Neutrophil (primary cell): ENCODE measurements around the gene SERBP1.

ENCODE experiments used
- H3K27ac ChIP-seq: fragments of 200-600 bp; sonication (generic); 2 replicates; pipeline ENCODE4 v1.5.1; 2016; ENCODE audit warnings: mild to moderate bottlenecking, moderate library complexity
- H3K27me3 ChIP-seq: fragments of 200-600 bp; sonication (generic); 2 replicates; pipeline ENCODE4 v1.6.0; 2016; ENCODE audit warnings: mild to moderate bottlenecking
- H3K36me3 ChIP-seq: fragments of 200-600 bp; sonication (generic); 2 replicates; pipeline ENCODE4 v1.5.1; 2017
- H3K4me1 ChIP-seq, 2 experiments: fragments of 200-600 bp in 1 of 2; sonication (generic) in 1 of 2; 1 replicate in 1 of 2; 2 replicates in 1 of 2; pipeline versions ENCODE4 v1.5.1 to v1.6.1; 2013 to 2016; ENCODE audit warnings: low read depth in 1 of 2, low read length in 1 of 2, mild to moderate bottlenecking in 1 of 2, moderate library complexity in 1 of 2; ENCODE audit not compliant: control insufficient read depth in 1 of 2, insufficient read depth in 1 of 2
- H3K4me3 ChIP-seq, 2 experiments: fragments of 200-600 bp in 1 of 2; sonication (generic) in 1 of 2; 1 replicate in 1 of 2; 2 replicates in 1 of 2; pipeline ENCODE4 v1.5.1; 2013 to 2016; ENCODE audit warnings: low read depth in 1 of 2, low read length in 1 of 2, mild to moderate bottlenecking in 1 of 2, moderate library complexity in 1 of 2
- H3K9me3 ChIP-seq: fragments of 200-600 bp; sonication (generic); 2 replicates; pipeline ENCODE4 v1.5.1; 2016
- CTCF ChIP-seq: fragments of 200-600 bp; sonication (generic); IDR thresholded peaks from 2 replicates; pipeline ENCODE4 v1.5.1; 2016; ENCODE audit warnings: antibody characterized with exemption

The SERBP1 gene

DNA sequence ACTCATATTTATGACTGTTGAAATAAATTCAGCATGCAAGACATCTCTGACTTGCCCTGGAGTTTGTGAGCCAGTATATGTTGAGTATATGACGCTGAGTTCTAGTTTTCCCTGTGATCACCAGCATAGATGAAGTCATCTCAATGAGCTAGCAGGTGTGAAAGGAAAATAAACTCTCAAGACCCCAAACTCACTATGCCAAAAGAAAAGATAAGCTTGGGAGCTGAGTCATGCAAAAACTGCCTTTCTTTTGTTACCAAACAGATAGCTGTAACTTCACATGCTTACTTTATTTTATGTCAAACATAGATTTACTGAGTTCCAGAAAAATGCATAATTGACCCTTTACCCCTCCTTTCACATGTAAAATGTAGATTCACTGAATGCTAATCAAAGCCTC is 52.9 kb downstream of the SERBP1 start:
- H3K4me1 ChIP-seq, result no peaks in the 10 kb centered on the region
- no peak for TF ChIP-seq CTCF

DNA sequence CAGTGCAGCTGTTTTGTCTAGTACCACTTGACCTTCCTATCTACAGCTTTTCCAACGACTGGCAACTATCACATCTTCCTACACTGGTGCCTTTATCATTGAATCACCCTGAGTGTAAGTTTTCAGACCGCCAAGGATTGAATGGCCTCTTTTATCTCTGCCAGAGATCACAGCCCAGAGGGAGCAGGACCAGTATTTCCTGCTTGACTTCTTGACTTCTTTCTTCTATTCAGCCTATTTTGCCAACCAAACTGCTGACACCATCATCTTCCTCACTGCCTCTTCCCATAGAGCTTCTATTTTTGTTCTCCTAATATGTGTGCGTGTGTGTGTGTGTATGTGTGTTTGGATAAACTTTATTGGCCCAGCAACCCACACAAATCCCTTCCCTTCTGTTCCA is 53.8 kb downstream of the SERBP1 start:
- TF ChIP-seq CTCF, result no peak
- H3K9me3 ChIP-seq, result no peaks in the 10 kb centered on the region
- H3K27ac ChIP-seq, result no peak overlapping the region
- H3K4me3 ChIP-seq, result no peak overlapping the region
- H3K27me3 ChIP-seq, result no peaks in the 10 kb centered on the region
- H3K36me3 ChIP-seq, result no peaks in the 10 kb centered on the region
- H3K4me1 ChIP-seq, result no peaks in the 10 kb centered on the region

More for the DNA sequence above, 52.9 kb downstream of the SERBP1 start:
- no peaks in the 10 kb centered on the region for H3K36me3 ChIP-seq
- H3K9me3 ChIP-seq, result no peaks in the 10 kb centered on the region
- H3K27me3 ChIP-seq, result no peaks in the 10 kb centered on the region
- H3K4me3 ChIP-seq, result no peak overlapping the region
- no peak overlapping the region for H3K27ac ChIP-seq

GRCh38 chr1:67372898-67373297 is 57.3 kb downstream of the SERBP1 start:
- no peak overlapping the region for H3K27ac ChIP-seq
- H3K27me3 ChIP-seq, result no peaks in the 10 kb centered on the region
- TF ChIP-seq CTCF, result no peak
- no peaks in the 10 kb centered on the region for H3K4me1 ChIP-seq
- no peaks in the 10 kb centered on the region for H3K9me3 ChIP-seq
- no peak overlapping the region for H3K4me3 ChIP-seq
- H3K36me3 ChIP-seq, result no peaks in the 10 kb centered on the region

DNA sequence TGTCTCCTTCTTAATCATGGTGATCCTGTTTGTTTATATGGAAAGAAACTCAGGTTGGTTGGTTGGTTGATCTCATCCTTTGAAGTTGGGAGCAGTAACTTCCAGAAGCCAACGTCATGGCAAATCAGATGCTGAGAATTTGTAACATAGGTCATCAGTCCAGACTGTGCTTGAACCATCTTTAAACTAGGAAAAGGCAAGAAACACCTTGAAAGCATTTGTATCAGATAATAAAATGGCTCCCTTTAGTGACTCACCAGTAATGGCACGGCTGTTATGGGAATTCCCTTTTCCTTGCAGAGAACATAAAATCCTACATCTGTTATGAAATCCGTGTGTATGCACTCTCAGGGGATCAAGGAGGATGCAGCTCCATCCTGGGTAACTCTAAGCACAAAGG is 58.1 kb downstream of the SERBP1 start:
- H3K27ac ChIP-seq, result no peak overlapping the region
- no peaks in the 10 kb centered on the region for H3K4me1 ChIP-seq
- no peak for TF ChIP-seq CTCF
- H3K27me3 ChIP-seq, result no peaks in the 10 kb centered on the region
- no peak overlapping the region for H3K4me3 ChIP-seq
- no peaks in the 10 kb centered on the region for H3K9me3 ChIP-seq
- no peaks in the 10 kb centered on the region for H3K36me3 ChIP-seq

DNA sequence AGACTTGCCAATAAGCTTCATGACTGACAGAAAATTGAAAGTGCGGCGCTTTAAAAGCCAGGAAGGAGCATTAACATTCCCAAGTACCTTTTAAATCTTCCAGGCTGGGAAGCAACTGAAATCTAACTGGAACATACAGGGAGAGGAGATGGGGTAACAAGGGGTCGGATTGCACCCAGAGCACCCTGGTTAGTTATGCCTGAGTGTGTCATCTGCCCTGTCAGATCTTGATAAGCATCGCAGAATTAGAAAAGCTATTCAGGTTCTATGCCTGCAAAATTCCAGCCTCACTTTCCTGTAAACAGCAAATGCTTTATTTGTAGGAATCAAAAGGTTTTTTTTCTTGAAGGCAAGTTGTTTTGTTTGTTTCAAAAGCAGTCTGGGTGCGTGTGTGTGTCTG is 58.5 kb downstream of the SERBP1 start:
- Histone ChIP-seq H3K9me3 (no peaks in the 10 kb centered on the region), H3K27ac (no peak overlapping the region), H3K36me3 (no peaks in the 10 kb centered on the region), H3K4me3 (no peak overlapping the region), H3K27me3 (no peaks in the 10 kb centered on the region), H3K4me1 (no peaks in the 10 kb centered on the region)
- TF ChIP-seq CTCF, result no peak

- no peaks in the 10 kb centered on the region for H3K36me3 ChIP-seq
- H3K27ac ChIP-seq, result no peak overlapping the region
- H3K27me3 ChIP-seq, result no peaks in the 10 kb centered on the region
- H3K4me3 ChIP-seq, result no peak overlapping the region
- H3K4me1 ChIP-seq, result no peaks in the 10 kb centered on the region
- TF ChIP-seq CTCF, result no peak
- H3K9me3 ChIP-seq, result no peaks in the 10 kb centered on the region
Observed at GRCh38 chr1:67371043-67371442, 59.2 kb downstream of the SERBP1 start.
